NCI-H2196 (cell line): ENCODE results near the gene TMEM150B.

Experiments
- DNase-seq: peaks from one replicate; lab custom pipeline; 2025; ENCODE audit not compliant: unreplicated experiment; lab: John Stamatoyannopoulos, UW

The TMEM150B gene

DNA sequence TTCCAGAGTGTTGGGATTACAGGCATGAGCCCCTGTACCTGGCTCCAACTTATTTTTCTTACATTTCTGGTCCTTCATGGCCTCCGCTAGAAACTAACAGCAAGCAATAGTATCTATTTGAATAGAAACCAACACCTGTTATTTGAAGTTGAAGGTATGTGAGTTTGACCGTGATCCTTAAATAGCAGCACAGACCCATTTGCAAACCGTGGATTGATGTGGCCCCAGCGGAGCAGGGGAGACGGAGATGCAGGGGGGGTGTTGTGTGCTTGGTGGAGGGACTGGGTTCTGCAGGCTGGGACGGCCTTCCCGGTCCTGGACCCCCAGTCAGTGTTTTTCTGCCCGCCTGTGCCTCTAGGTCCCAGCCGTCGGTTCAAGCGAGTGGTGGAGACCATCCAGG lies 16.9 kb downstream of the TMEM150B start:
- DNase-seq, result no peak

GRCh38 chr19:55306712-55307111 lies 18.4 kb downstream of the TMEM150B start:
- DNase-seq, result no peak

DNA sequence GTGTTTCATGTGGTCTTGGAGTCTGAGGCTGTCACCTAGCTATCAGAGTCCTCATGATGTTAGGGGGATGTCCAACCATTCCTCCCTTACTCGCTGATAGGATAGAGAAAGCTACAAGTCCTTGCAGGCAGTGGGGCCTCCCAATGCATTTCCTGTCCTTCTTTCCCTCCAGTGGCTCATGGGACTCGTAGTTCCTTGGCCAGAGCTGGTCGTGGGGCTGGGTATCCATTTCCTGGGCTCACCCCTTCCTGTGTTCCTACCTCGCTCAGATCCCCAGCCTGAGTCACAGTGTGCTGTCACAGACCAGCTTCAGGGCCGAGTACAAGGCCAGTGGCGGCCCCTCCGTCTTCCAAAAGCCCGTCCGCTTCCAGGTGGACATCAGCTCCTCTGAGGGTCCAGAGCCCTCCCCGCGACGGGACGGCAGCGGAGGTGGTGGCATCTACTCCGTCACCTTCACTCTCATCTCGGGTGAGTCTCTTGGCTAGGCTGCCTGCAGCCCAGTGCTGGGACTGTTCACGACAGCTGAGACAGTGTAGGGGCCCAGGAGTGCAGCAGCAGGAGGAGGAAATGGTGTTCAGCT lies 19.1 kb downstream of the TMEM150B start:
- DNase-seq, result no peak

DNA sequence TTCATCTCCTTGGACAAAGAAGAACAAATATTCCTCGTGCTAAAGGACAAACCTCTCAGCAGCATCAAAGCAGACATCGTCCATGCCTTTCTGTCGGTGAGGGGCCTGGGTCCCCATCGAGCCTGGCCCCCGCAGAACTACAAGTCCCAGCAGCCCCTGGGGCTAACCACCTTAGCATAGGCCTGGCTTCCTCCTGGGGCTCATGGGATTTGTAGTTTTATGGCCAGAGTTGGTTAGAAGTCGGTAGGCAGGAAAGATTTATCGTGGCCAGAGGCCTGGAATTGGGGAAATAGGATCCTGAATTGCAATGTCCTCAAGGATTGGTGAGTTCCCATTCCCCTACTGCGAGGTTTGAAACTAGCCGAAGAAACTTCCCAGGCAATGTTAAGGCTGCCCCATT lies 19.6 kb downstream of the TMEM150B start:
- peak; percentile 36 for DNase-seq

- DNase-seq, result no peak
Observed at GRCh38 chr19:55304980-55305379, 20.2 kb downstream of the TMEM150B start.

- peak; percentile 16 for DNase-seq
Observed at GRCh38 chr19:55304279-55304978, 20.7 kb downstream of the TMEM150B start.

DNA sequence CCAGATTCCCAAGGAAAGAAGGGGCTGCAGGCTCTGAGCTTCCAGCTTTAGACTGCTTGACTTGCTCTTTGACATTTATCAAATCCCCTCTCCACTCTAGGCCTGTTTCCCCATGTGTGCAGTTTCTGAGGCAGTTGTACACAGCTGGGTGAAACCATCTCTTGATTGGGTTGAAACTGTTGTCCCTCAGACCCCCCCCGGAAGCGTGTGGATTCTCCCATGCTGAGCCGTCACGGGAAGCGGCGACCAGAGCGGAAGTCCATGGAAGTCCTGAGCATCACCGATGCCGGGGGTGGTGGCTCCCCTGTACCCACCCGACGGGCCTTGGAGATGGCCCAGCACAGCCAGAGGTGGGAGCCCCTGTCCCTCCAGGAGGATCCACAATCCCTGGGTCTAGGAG lies 21.7 kb downstream of the TMEM150B start:
- DNase-seq, result no peak

GRCh38 chr19:55302318-55302703 lies 22.8 kb downstream of the TMEM150B start:
- no peak for DNase-seq

DNA sequence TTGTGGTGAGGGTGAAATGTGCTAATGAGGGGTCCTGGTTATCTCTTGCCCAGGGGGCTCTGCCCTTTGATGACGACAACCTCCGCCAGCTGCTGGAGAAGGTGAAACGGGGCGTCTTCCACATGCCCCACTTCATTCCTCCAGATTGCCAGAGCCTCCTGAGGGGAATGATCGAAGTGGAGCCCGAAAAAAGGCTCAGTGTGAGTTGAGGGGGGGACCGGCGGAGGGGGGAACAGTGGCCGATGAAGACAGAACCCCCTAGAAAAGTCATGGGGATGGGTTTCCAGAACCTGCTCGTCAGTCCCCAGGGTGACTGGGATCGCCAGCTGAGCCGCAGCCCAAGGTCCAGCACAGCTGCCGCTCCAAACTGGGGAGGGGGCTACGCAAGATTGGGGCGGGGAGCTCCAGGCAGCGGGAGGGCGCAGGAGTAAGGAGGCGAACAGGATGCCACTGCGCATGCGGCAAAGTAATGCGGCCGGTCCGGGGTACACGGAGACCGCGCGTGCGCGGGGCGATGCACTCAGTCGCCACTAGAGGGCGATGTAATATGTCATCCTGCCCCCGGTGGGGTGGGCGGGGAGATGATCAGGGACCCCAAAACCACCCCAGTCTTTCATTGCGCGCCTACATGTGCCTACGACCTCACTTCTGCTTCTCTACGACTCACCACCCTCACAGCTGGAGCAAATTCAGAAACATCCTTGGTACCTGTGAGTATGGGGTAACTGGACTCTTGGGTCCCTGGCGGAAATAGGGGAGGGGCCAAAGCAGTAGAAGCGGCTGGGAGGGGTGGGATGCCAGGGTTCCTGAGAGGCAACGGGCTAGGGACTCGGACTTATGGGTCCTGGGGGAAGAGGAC lies 23.5 kb downstream of the TMEM150B start:
- peak; percentile 85 for DNase-seq

DNA sequence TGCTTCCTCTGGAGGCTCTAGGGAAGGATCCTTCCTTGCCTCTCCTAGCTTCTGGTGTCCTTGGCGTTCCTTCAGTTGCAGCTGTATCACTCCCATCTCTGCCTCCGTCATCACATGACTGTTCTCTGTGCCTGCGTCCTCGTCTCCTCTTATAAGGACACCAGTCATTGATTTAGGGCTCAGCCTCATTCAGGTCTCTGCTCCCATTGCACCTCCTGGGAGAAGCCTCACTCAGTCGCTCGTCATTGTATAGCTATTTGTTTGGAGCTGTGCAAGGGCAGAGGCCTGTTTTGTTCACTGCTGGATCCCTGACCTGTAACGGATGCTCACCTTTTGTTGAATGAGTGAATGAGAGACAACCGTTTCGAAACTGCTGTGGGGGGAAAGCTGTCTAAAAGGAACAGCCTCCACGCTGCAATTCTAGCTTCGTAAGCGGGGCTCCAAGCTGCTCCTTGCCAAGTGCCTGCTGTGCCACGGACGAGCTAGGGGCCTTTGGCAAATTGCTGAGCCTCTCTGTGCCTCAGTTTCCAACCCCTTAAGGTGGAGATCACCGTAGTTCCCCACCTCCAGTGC lies 24.2 kb downstream of the TMEM150B start:
- DNase-seq, result no peak

DNA sequence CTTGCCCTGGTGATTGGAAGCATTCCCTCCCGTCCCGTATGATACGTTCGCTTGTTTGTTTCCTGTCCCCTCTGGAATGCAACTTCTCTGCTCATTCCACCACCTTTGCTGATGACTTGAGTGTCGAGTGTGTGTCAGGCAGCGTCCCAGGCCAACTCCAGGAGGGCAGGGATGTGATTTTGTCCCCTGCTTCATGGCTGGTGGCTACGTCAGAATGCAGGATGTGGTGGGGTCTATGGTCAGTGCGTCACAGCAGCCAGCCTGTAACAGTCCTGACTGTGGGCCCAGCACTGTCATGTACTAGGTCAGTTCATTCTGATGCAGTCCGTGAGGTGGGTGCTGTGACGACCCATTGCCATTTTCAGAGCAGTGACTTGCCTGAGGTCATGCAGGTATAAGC lies 25.1 kb downstream of the TMEM150B start:
- no peak for DNase-seq

DNA sequence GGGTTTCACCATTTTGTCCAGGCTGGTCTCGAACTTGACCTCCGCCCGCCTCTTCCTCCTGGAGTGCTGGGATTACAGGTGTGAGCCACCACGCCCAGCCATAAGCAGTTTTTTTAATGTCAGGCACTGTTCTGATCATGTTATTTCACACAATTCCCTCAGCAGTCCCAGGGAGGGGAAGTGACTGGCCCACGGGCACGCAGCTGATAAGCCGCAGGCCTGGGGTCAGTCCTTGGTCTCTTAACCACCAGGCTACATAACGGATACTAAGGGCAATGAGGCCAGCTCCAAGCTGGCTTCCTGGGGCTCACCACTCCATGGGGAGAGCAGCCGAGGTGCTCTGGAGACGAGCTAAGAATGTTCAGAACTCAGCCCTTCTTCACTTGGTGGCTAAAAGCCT lies 27.9 kb downstream of the TMEM150B start:
- no peak for DNase-seq

- DNase-seq, result no peak
Observed at GRCh38 chr19:55289117-55289796, 35.9 kb downstream of the TMEM150B start.

- no peak for DNase-seq
Observed at GRCh38 chr19:55287361-55288079, 37.6 kb downstream of the TMEM150B start.

DNA sequence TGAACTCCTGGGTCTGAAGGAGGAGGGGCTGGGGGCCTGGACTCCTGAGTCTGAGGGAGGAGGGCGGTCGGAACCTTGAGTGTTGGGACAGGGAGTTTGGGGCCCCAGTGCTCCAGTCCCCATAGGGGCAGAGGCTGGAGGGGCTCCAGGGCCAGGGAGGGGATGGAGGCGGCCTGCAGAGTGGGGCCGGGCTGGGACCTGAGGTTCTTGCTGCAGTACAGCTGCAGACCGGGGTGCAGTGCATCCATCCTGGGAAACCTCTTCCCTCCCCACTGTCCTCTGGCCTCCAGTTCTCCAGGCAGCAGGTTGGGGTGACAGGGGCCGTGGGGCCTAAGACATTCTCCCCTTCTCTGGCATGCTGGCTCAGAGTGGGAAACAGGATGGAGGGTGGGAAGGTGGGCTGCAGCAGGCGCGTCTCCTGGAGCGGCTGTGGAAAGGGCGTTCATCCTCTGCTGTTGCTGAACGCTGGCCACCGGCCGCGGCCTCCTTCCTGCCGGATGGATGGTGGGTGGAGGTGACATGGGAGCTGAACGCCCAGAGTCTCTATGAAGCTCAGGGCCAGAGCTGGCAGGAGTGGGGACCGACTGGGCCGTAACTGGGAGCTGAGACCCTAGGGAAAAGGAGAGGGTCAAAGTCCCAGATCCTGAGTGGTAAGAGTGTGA lies 39.8 kb downstream of the TMEM150B start:
- DNase-seq, result no peak

- DNase-seq, result no peak
Observed at GRCh38 chr19:55284405-55285058, 40.6 kb downstream of the TMEM150B start.

GRCh38 chr19:55283548-55284377 lies 41.4 kb downstream of the TMEM150B start, which contains the start of gene BRSK1:
Gene BRSK1 (plus strand): TSS chr19:55283997. CDS start chr19:55284443, 446 bp downstream.
- DNase-seq, result peak; percentile 81
